HG03097 (cell line): Measurements from ENCODE around the gene PLXNA4.

Source experiments
- ATAC-seq: cut with Tn5 transposase; IDR thresholded peaks from one replicate; pipeline ENCODE4 v1.9.1; 2021; ENCODE audit not compliant: unreplicated experiment, low FRiP score

The PLXNA4 gene

GRCh38 chr7:132476541-132476940 lies 99.7 kb downstream of the PLXNA4 start:
- no peak for ATAC-seq

GRCh38 chr7:132475669-132476116 lies 100.6 kb downstream of the PLXNA4 start:
- no peak for ATAC-seq

- no peak for ATAC-seq
These were observed 101.1 kb downstream of the PLXNA4 start for GRCh38 chr7:132475037-132475668.

- no peak for ATAC-seq
These were observed 103.7 kb downstream of the PLXNA4 start for GRCh38 chr7:132472463-132473120.

GRCh38 chr7:132471515-132471914 lies 104.8 kb downstream of the PLXNA4 start:
- ATAC-seq, result no peak

GRCh38 chr7:132469681-132470080 lies 106.6 kb downstream of the PLXNA4 start:
- ATAC-seq, result no peak

GRCh38 chr7:132469264-132469663 lies 107.0 kb downstream of the PLXNA4 start:
- no peak for ATAC-seq

GRCh38 chr7:132466367-132466766 lies 109.9 kb downstream of the PLXNA4 start:
- no peak for ATAC-seq

- no peak for ATAC-seq
These were observed 110.8 kb downstream of the PLXNA4 start for GRCh38 chr7:132465516-132465915.

- ATAC-seq, result no peak
These were observed 111.5 kb downstream of the PLXNA4 start for GRCh38 chr7:132464740-132465139.

- ATAC-seq, result no peak
These were observed 112.3 kb downstream of the PLXNA4 start for GRCh38 chr7:132463922-132464321.

GRCh38 chr7:132462478-132462877 lies 113.8 kb downstream of the PLXNA4 start:
- no peak for ATAC-seq

GRCh38 chr7:132461032-132461592 lies 115.2 kb downstream of the PLXNA4 start:
- ATAC-seq, result no peak

GRCh38 chr7:132458729-132459128 lies 117.5 kb downstream of the PLXNA4 start:
- no peak for ATAC-seq

- ATAC-seq, result no peak
These were observed 118.6 kb downstream of the PLXNA4 start for GRCh38 chr7:132457658-132458057.

GRCh38 chr7:132456418-132456817 lies 119.9 kb downstream of the PLXNA4 start:
- ATAC-seq, result no peak

GRCh38 chr7:132455378-132455777 lies 120.9 kb downstream of the PLXNA4 start:
- ATAC-seq, result no peak

- no peak for ATAC-seq
These were observed 122.4 kb downstream of the PLXNA4 start for GRCh38 chr7:132453826-132454225.

GRCh38 chr7:132451161-132451560 lies 125.1 kb downstream of the PLXNA4 start:
- no peak for ATAC-seq

- ATAC-seq, result no peak
These were observed 125.6 kb downstream of the PLXNA4 start for GRCh38 chr7:132450696-132451095.

- no peak for ATAC-seq
These were observed 126.1 kb downstream of the PLXNA4 start for GRCh38 chr7:132450188-132450587.

- ATAC-seq, result no peak
These were observed 129.5 kb downstream of the PLXNA4 start for GRCh38 chr7:132446666-132447278.
